K562 (cell line): ENCODE results near the gene OPCML. TPM values are rescaled to one million over a fixed set of nuclear protein-coding genes. Genes with fewer than 3 reads are reported as not detected.

ENCODE experiments used
- ATAC-seq: fragments of 200-7000 bp; cut with Tn5 transposase; 3 replicates; pipeline ENCODE4 v1.9.1; 2020; ENCODE audit warnings: moderate library complexity
- BruUV-seq: library from RNA; stranded (reverse); fragments of 400-500 nt; replicated peaks from 2 replicates; lab custom pipeline; 2021; lab: Mats Ljungman, UMichigan
- CTCF ChIA-PET: fragments of 300-600 bp; formaldehyde crosslinking; extraction: SDS; loops from one replicate; lab custom pipeline; 2021; ENCODE audit warnings: low intra/inter-chr PET ratio; lab: Yijun Ruan, JAX
- POLR2A ChIA-PET: fragments of 300-600, 350-650 bp; sonication (Branson Sonifier 250); formaldehyde crosslinking; extraction: SDS; loops from one replicate; lab custom pipeline; 2021; ENCODE audit warnings: antibody characterized with exemption, inconsistent platforms; lab: Yijun Ruan, JAX
- DNase-seq, 4 experiments: peaks; one replicate each; pipeline versions ENCODE4 v3.0.0 to v3.0.0-alpha.2; 2011 to 2018; ENCODE audit warnings: low spot score in 3 of 4, mixed read lengths in 3 of 4; ENCODE audit errors: extremely low read depth in 1 of 4
- FAIRE-seq: peaks from 2 replicates; lab custom pipeline; 2011; peaks lifted over from hg19 to GRCh38; lab: Jason Lieb, UNC
- H2AFZ ChIP-seq: 2 replicates; pipeline ENCODE4 v1.6.0; 2011; ENCODE audit warnings: low read depth, low read length, control low read depth, inconsistent platforms
- H3K27ac ChIP-seq: fragments of 200-600 bp; 3 replicates; pipeline ENCODE4 v1.8.0; 2011; ENCODE audit warnings: low read depth, mild to moderate bottlenecking, control low read depth, inconsistent platforms, low read length, moderate library complexity, mixed read lengths; ENCODE audit errors: extremely low read depth
- H3K27me3 ChIP-seq, 2 experiments: fragments of 300-600 bp in 1 of 2; 2 replicates in 1 of 2; 3 replicates in 1 of 2; pipeline versions ENCODE4 v1.6.0 to v1.8.0; 2011; ENCODE audit warnings: inconsistent platforms in 2 of 2, low read length in 2 of 2, mild to moderate bottlenecking in 1 of 2, mixed read lengths in 1 of 2, moderate library complexity in 1 of 2; ENCODE audit not compliant: control insufficient read depth in 2 of 2, insufficient read depth in 2 of 2
- H3K36me3 ChIP-seq: fragments of 300-600 bp; 3 replicates; pipeline ENCODE4 v1.8.0; 2011; ENCODE audit warnings: mild to moderate bottlenecking, low read length, inconsistent platforms; ENCODE audit not compliant: control insufficient read depth, insufficient read depth
- H3K4me1 ChIP-seq, 2 experiments: fragments of 200-600 bp in 1 of 2; replicated peaks in 1 of 2; 2 replicates in 1 of 2; 3 replicates in 1 of 2; pipeline versions ENCODE4 v1.5.1 to v1.8.0; 2011; ENCODE audit warnings: inconsistent platforms in 2 of 2, low read length in 2 of 2, mild to moderate bottlenecking in 1 of 2, mixed read lengths in 1 of 2, moderate library complexity in 1 of 2; ENCODE audit not compliant: control insufficient read depth in 2 of 2, insufficient read depth in 2 of 2
- H3K4me2 ChIP-seq: 2 replicates; pipeline ENCODE4 v1.6.1; 2011; ENCODE audit warnings: low read length, control low read depth, inconsistent platforms, mixed read lengths; ENCODE audit not compliant: insufficient read depth
- H3K4me3 ChIP-seq: fragments of 200-600 bp; sonication (generic), shearing (Covaris generic); 2 replicates; pipeline ENCODE4 v1.5.1; 2016; ENCODE audit warnings: control low read depth, inconsistent platforms
- H3K79me2 ChIP-seq: fragments of 200-600 bp; 3 replicates; pipeline ENCODE4 v1.8.0; 2011; ENCODE audit warnings: low read length, inconsistent platforms; ENCODE audit not compliant: control insufficient read depth, insufficient read depth
- H3K9ac ChIP-seq, 2 experiments: 2 replicates each; pipeline versions ENCODE4 v1.6.0 to v1.6.1; 2011; ENCODE audit warnings: low read depth in 2 of 2, low read length in 2 of 2, control low read depth in 1 of 2, inconsistent platforms in 1 of 2, mild to moderate bottlenecking in 1 of 2, mixed read lengths in 1 of 2; ENCODE audit not compliant: insufficient read depth in 1 of 2
- H3K9me1 ChIP-seq: one replicate; pipeline ENCODE4 v1.6.0; 2011; ENCODE audit warnings: inconsistent platforms, mild to moderate bottlenecking, low read length, moderate library complexity; ENCODE audit not compliant: control insufficient read depth, insufficient read depth
- H3K9me3 ChIP-seq: replicated peaks from 2 replicates; pipeline ENCODE4 v1.5.1; 2011; ENCODE audit warnings: low read depth, low read length, inconsistent platforms; ENCODE audit not compliant: control insufficient read depth, insufficient read depth
- H4K20me1 ChIP-seq: replicated peaks from 2 replicates; pipeline ENCODE4 v1.6.1; 2011; ENCODE audit warnings: low read length, inconsistent platforms, mixed read lengths; ENCODE audit not compliant: control insufficient read depth, insufficient read depth
- FOXJ2 ChIP-seq: fragments of 200-800 bp; sonication (Bioruptor generic); IDR thresholded peaks from 2 replicates; pipeline ENCODE4 v1.6.1; 2016; ENCODE audit warnings: missing genetic modification characterization, missing compliant biosample characterization
- KAT7 ChIP-seq: sonication (generic); formaldehyde crosslinking; IDR thresholded peaks from 2 replicates; pipeline ENCODE4 v1.8.0; 2022; ENCODE audit warnings: missing genetic modification reagents, mild to moderate bottlenecking, borderline replicate concordance
- MCM5 ChIP-seq: fragments of 450-650 bp; IDR thresholded peaks from 2 replicates; pipeline ENCODE4 v1.6.1; 2016; ENCODE audit warnings: low read depth
- PTTG1 ChIP-seq: fragments of 450-650 bp; IDR thresholded peaks from 2 replicates; pipeline ENCODE4 v1.6.1; 2016; ENCODE audit warnings: low read depth, mild to moderate bottlenecking, missing genetic modification characterization, missing compliant biosample characterization
- SIX5 ChIP-seq, 2 experiments: IDR thresholded peaks; 2 replicates each; pipeline ENCODE4 v1.6.1; 2011; ENCODE audit warnings: low read length in 2 of 2, borderline replicate concordance in 1 of 2, low read depth in 1 of 2, mild to moderate bottlenecking in 1 of 2, moderate library complexity in 1 of 2; ENCODE audit not compliant: insufficient read depth in 1 of 2
- TCF3 ChIP-seq: sonication (generic); formaldehyde crosslinking; IDR thresholded peaks from 2 replicates; pipeline ENCODE4 v1.4.0; 2020; ENCODE audit warnings: mild to moderate bottlenecking, missing genetic modification reagents
- ZNF12 ChIP-seq: sonication (generic); formaldehyde crosslinking; IDR thresholded peaks from 2 replicates; pipeline ENCODE4 v1.4.0; 2020; ENCODE audit warnings: mild to moderate bottlenecking, missing genetic modification reagents
- ZNF431 ChIP-seq: sonication (generic); formaldehyde crosslinking; IDR thresholded peaks from 2 replicates; pipeline ENCODE4 v1.8.0; 2022; ENCODE audit warnings: mild to moderate bottlenecking, missing genetic modification reagents
- WGBS: fragments of 100-300 bp; shearing (Covaris generic); methylation state at CpG from one replicate; pipeline ENCODE4 v1.1.6; 2016; ENCODE audit warnings: low coverage, mixed read lengths; ENCODE audit not compliant: insufficient coverage; ENCODE audit errors: missing lambda C conversion rate; 5-methylcytosine and 5-hydroxymethylcytosine counted together
- in situ Hi-C: fragments of 300-500 bp; cut with MboI; formaldehyde crosslinking; loops from 4 replicates; pipeline ENCODE4 v1.15.0; 2018; ENCODE audit warnings: inconsistent platforms, mixed read lengths
- intact Hi-C: fragments of 100-400 bp; cut with micrococcal nuclease; formaldehyde crosslinking; loops from 2 replicates; pipeline ENCODE4 v1.14.2; 2022
- polyA plus RNA-seq, 8 experiments: library from polyadenylated mRNA; depleted of rRNA in 4 of 8; stranded (reverse) in 5 of 8; unstranded in 3 of 8; fragments of >200 nt; fragmentation: Nextera tagmentation in 2 of 8; fragmentation: Illumina TruSeq in 1 of 8; extraction: Ambion mirVana in 2 of 8; extraction: Trizol in 1 of 8; gene quantifications; 2 replicates each; pipeline versions ENCODE4 v1.2.1 to v1.2.3, GENCODE V29; 2011 to 2014; ENCODE audit warnings: inconsistent platforms in 1 of 8, missing spikeins in 1 of 8
- total RNA-seq, 7 experiments: library from RNA; depleted of rRNA in 6 of 7; stranded (reverse); fragments of >200 nt in 6 of 7; fragmentation: Illumina TruSeq in 2 of 7; extraction: Trizol in 2 of 7; gene quantifications; 2 replicates each; pipeline versions ENCODE4 v1.2.1 to v1.2.3, GENCODE V29; 2011 to 2021; ENCODE audit warnings: low replicate concordance in 1 of 7
- TF ChIP-seq, protein P1 (sequence below): fragments of 450-650 bp; formaldehyde crosslinking; IDR thresholded peaks from 2 replicates; pipeline ENCODE4 v1.4.0; 2020; ENCODE audit warnings: mild to moderate bottlenecking, mixed read lengths
- TF ChIP-seq, protein P2 (sequence below): IDR thresholded peaks from 2 replicates; pipeline ENCODE4 v1.6.1; 2011; ENCODE audit not compliant: insufficient read length; ENCODE audit errors: extremely low read depth
- TF ChIP-seq, protein P3 (sequence below): fragments of 450-650 bp; IDR thresholded peaks from 2 replicates; pipeline ENCODE4 v1.7.1; 2018; ENCODE audit warnings: mild to moderate bottlenecking, low read depth; ENCODE audit not compliant: partially characterized antibody
- TF ChIP-seq, protein P4 (sequence below): sonication (generic); formaldehyde crosslinking; IDR thresholded peaks from 2 replicates; pipeline ENCODE4 v1.8.0; 2022; ENCODE audit warnings: mild to moderate bottlenecking, missing genetic modification reagents

Gene OPCML
- total and polyA plus RNA-seq, 9 of the 15 experiments (the other 6 are each of a cell fraction or from before 2014, with no cell fraction given) = not detected

DNA sequence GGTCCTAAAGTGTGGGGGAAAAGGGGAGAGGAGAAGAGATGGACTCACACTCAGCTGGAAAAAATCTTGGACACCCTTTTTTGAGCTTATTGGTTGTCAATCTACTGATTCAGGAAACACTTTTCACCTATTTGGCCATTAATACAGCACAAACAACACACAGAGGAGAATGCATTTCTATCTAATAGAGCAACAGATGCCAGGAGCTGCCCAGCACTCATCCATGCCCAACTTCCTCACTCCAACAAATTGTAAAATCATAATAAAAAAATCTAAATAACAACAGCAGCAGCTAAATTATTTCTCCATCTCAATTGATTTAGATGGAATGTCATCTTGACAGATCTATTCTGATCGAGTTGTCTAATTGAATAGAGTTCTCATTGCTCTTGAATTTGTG lies 628.2 kb downstream of the OPCML start:
- no peak for FAIRE-seq
- H3K4me2 ChIP-seq = no peak overlapping the region
- no peak overlapping the region for H2AFZ ChIP-seq
- no peaks in the 10 kb centered on the region for H3K9me1 ChIP-seq
- no peak overlapping the region for H3K27ac ChIP-seq
- no peaks in the 10 kb centered on the region for H4K20me1 ChIP-seq
- no peaks in the 10 kb centered on the region for H3K36me3 ChIP-seq
- H3K27me3 ChIP-seq = no peaks in the 10 kb centered on the region
- in situ Hi-C loops = no loop called here
- no TSS peak for BruUV-seq
- CTCF ChIA-PET = no interaction called here
- H3K4me1 ChIP-seq = no peaks in the 10 kb centered on the region
- H3K9me3 ChIP-seq = no peaks in the 10 kb centered on the region
- intact Hi-C loops = no loop called here
- POLR2A ChIA-PET = no interaction called here
- no peak overlapping the region for H3K4me3 ChIP-seq
- H3K79me2 ChIP-seq = no peaks in the 10 kb centered on the region
- H3K9ac ChIP-seq = no peak overlapping the region
- ATAC-seq = no peak
- WGBS = 5% methylated on average over 1 of the region's 1 CpG
- no peak for DNase-seq
- TF ChIP-seq, protein P1, sequence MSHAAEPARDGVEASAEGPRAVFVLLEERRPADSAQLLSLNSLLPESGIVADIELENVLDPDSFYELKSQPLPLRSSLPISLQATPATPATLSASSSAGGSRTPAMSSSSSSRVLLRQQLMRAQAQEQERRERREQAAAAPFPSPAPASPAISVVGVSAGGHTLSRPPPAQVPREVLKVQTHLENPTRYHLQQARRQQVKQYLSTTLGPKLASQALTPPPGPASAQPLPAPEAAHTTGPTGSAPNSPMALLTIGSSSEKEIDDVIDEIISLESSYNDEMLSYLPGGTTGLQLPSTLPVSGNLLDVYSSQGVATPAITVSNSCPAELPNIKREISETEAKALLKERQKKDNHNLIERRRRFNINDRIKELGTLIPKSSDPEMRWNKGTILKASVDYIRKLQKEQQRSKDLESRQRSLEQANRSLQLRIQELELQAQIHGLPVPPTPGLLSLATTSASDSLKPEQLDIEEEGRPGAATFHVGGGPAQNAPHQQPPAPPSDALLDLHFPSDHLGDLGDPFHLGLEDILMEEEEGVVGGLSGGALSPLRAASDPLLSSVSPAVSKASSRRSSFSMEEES (CRISPR knock-in tag) = no peak
- TF ChIP-seq PTTG1 (tag) = no peak
- TF ChIP-seq MCM5 = no peak
- TF ChIP-seq, protein P2, sequence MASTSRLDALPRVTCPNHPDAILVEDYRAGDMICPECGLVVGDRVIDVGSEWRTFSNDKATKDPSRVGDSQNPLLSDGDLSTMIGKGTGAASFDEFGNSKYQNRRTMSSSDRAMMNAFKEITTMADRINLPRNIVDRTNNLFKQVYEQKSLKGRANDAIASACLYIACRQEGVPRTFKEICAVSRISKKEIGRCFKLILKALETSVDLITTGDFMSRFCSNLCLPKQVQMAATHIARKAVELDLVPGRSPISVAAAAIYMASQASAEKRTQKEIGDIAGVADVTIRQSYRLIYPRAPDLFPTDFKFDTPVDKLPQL = no peak
- no peak for TF ChIP-seq TCF3 (CRISPR knock-in tag)
- TF ChIP-seq, protein P3, sequence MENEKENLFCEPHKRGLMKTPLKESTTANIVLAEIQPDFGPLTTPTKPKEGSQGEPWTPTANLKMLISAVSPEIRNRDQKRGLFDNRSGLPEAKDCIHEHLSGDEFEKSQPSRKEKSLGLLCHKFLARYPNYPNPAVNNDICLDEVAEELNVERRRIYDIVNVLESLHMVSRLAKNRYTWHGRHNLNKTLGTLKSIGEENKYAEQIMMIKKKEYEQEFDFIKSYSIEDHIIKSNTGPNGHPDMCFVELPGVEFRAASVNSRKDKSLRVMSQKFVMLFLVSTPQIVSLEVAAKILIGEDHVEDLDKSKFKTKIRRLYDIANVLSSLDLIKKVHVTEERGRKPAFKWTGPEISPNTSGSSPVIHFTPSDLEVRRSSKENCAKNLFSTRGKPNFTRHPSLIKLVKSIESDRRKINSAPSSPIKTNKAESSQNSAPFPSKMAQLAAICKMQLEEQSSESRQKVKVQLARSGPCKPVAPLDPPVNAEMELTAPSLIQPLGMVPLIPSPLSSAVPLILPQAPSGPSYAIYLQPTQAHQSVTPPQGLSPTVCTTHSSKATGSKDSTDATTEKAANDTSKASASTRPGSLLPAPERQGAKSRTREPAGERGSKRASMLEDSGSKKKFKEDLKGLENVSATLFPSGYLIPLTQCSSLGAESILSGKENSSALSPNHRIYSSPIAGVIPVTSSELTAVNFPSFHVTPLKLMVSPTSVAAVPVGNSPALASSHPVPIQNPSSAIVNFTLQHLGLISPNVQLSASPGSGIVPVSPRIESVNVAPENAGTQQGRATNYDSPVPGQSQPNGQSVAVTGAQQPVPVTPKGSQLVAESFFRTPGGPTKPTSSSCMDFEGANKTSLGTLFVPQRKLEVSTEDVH = no peak
- no peak for TF ChIP-seq KAT7
- no peak for TF ChIP-seq ZNF431 (CRISPR knock-in tag)
- TF ChIP-seq ZNF12 (CRISPR knock-in tag) = no peak
- TF ChIP-seq SIX5 (IDR thresholded peaks at IDR 0.05; ENCODE audit: borderline replicate concordance in 1 of 2, insufficient read depth in 1 of 2, low read depth in 1 of 2, low read length in 2 of 2) = no peak
- TF ChIP-seq, protein P4, sequence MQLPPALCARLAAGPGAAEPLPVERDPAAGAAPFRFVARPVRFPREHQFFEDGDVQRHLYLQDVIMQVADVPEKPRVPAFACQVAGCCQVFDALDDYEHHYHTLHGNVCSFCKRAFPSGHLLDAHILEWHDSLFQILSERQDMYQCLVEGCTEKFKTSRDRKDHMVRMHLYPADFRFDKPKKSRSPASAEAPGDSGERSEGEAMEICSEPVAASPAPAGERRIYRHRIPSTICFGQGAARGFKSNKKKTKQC (CRISPR knock-in tag) = no peak
- TF ChIP-seq FOXJ2 (tag) = no peak
